Endothelial cell of umbilical vein (primary cell): ENCODE results near the gene TMEM184B. TPM values are rescaled to one million over a fixed set of nuclear protein-coding genes. Genes with fewer than 3 reads are reported as not detected.
A peak's percentile ranks its signal among the peaks of the same experiment; 100 is the strongest.

Source experiments
- BruUV-seq: library from RNA; stranded (reverse); fragments of 400-500 nt; replicated peaks from 2 replicates; lab custom pipeline; 2021; lab: Mats Ljungman, UMichigan
- CTCF ChIA-PET: fragments of 300-600, 350-600 bp; sonication (Branson Sonifier 250); formaldehyde crosslinking; loops from one replicate; lab custom pipeline; 2021; ENCODE audit warnings: antibody characterized with exemption, inconsistent platforms; lab: Charles Lee
- POLR2A ChIA-PET: fragments of 300-600, 350-600 bp; sonication (Branson Sonifier 250); formaldehyde crosslinking; loops from one replicate; lab custom pipeline; 2021; ENCODE audit warnings: antibody characterized with exemption, inconsistent platforms; lab: Charles Lee
- DNase-seq: peaks from one replicate; pipeline ENCODE4 v3.0.0-alpha.2; 2011; ENCODE audit warnings: low read depth, low spot score
- FAIRE-seq: peaks from 2 replicates; lab custom pipeline; 2011; peaks lifted over from hg19 to GRCh38; lab: Jason Lieb, UNC
- H2AFZ ChIP-seq: 2 replicates; pipeline ENCODE4 v1.6.0; 2012; ENCODE audit warnings: low read depth, low read length, control low read depth, inconsistent platforms
- H3K27ac ChIP-seq: 2 replicates; pipeline ENCODE4 v1.5.1; 2011; ENCODE audit warnings: low read depth, mild to moderate bottlenecking, control low read depth, low read length, moderate library complexity; ENCODE audit not compliant: insufficient read depth
- H3K27me3 ChIP-seq, 2 experiments: 2 replicates each; pipeline versions ENCODE4 v1.6.0 to v1.6.1; 2011; ENCODE audit warnings: low read length in 2 of 2, mixed read lengths in 1 of 2; ENCODE audit not compliant: control insufficient read depth in 2 of 2, insufficient read depth in 2 of 2
- H3K36me3 ChIP-seq, 2 experiments: 2 replicates in 1 of 2; 3 replicates in 1 of 2; pipeline ENCODE4 v1.5.1; 2011; ENCODE audit warnings: low read length in 2 of 2, mild to moderate bottlenecking in 1 of 2, moderate library complexity in 1 of 2; ENCODE audit not compliant: control insufficient read depth in 2 of 2, insufficient read depth in 2 of 2; ENCODE audit errors: extremely low read depth in 1 of 2
- H3K4me1 ChIP-seq: 3 replicates; pipeline ENCODE4 v1.5.1; 2011; ENCODE audit warnings: mild to moderate bottlenecking, low read length; ENCODE audit not compliant: control insufficient read depth, insufficient read depth; ENCODE audit errors: extremely low read depth
- H3K4me2 ChIP-seq: 2 replicates; pipeline ENCODE4 v1.6.1; 2011; ENCODE audit warnings: low read length, control low read depth, mixed read lengths; ENCODE audit not compliant: insufficient read depth
- H3K4me3 ChIP-seq, 3 experiments: fragments of 200-600 bp in 1 of 3; sonication (generic), shearing (Covaris generic) in 1 of 3; replicated peaks in 1 of 3; 2 replicates each; pipeline ENCODE4 v1.5.1; 2011 to 2016; ENCODE audit warnings: control low read depth in 3 of 3, low read length in 3 of 3, mild to moderate bottlenecking in 2 of 3, inconsistent platforms in 1 of 3, low read depth in 1 of 3, moderate library complexity in 1 of 3; ENCODE audit not compliant: insufficient read depth in 1 of 3
- H3K79me2 ChIP-seq: 2 replicates; pipeline ENCODE4 v1.6.0; 2012; ENCODE audit warnings: low read length, inconsistent platforms; ENCODE audit not compliant: control insufficient read depth, insufficient read depth
- H3K9ac ChIP-seq: replicated peaks from 2 replicates; pipeline ENCODE3; 2011; ENCODE audit warnings: low read length, control low read depth; ENCODE audit not compliant: insufficient read depth; ENCODE audit errors: extremely low read depth
- H3K9me1 ChIP-seq: replicated peaks from 3 replicates; pipeline ENCODE4 v1.6.0; 2011; ENCODE audit warnings: mild to moderate bottlenecking, low read length; ENCODE audit not compliant: control insufficient read depth, insufficient read depth; ENCODE audit errors: extremely low read depth
- H3K9me3 ChIP-seq: replicated peaks from 2 replicates; pipeline ENCODE4 v1.5.1; 2012; ENCODE audit warnings: low read length, inconsistent platforms; ENCODE audit not compliant: control insufficient read depth, insufficient read depth
- H4K20me1 ChIP-seq: replicated peaks from 2 replicates; pipeline ENCODE3; 2011; ENCODE audit warnings: mild to moderate bottlenecking, low read length; ENCODE audit not compliant: control insufficient read depth, insufficient read depth; ENCODE audit errors: extremely low read depth
- CTCF ChIP-seq, 2 donors: IDR thresholded peaks; 1 replicate in 1 of 2; 2 replicates in 1 of 2; pipeline ENCODE4 v1.5.1; 2011; ENCODE audit warnings: low read length in 2 of 2, mild to moderate bottlenecking in 2 of 2, moderate library complexity in 2 of 2, control low read depth in 1 of 2, inconsistent platforms in 1 of 2, low read depth in 1 of 2; ENCODE audit not compliant: insufficient read depth in 1 of 2; ENCODE audit errors: extremely low read depth in 1 of 2
- EZH2 ChIP-seq: IDR thresholded peaks from 2 replicates; pipeline ENCODE4 v1.6.1; 2012; ENCODE audit warnings: borderline replicate concordance, low read depth, mild to moderate bottlenecking, moderate library complexity, low read length, inconsistent platforms; ENCODE audit not compliant: severe bottlenecking
- FOS ChIP-seq: IDR thresholded peaks from 2 replicates; pipeline ENCODE4 v1.6.1; 2011; ENCODE audit warnings: mild to moderate bottlenecking, low read length, moderate library complexity, borderline replicate concordance; ENCODE audit not compliant: insufficient read depth
- JUN ChIP-seq: IDR thresholded peaks from 2 replicates; pipeline ENCODE4 v1.6.1; 2011; ENCODE audit warnings: borderline replicate concordance, low read depth; ENCODE audit not compliant: insufficient read length, insufficient read depth
- MAX ChIP-seq: IDR thresholded peaks from 2 replicates; pipeline ENCODE4 v1.6.1; 2011; ENCODE audit not compliant: insufficient read depth, insufficient read length
- MYC ChIP-seq: IDR thresholded peaks from one replicate; pipeline ENCODE4 v1.6.1; 2011; ENCODE audit warnings: mild to moderate bottlenecking, low read depth, low read length
- POLR2A ChIP-seq: IDR thresholded peaks from 2 replicates; pipeline ENCODE4 v1.6.1; 2012; ENCODE audit warnings: low read depth, mild to moderate bottlenecking, control low read depth, low read length
- dilution Hi-C: fragments of 300-500 bp; cut with MboI; formaldehyde crosslinking; loops from one replicate; pipeline ENCODE4 v1.15.0; 2019; ENCODE audit warnings: low sequenced_read_pairs; ENCODE audit not compliant: extremely low pct_ligation_motif_present
- intact Hi-C: fragments of 100-400 bp; cut with micrococcal nuclease; formaldehyde crosslinking; loops from one replicate; pipeline ENCODE4 v1.10.0; 2022
- polyA plus RNA-seq, 4 experiments: library from polyadenylated mRNA; depleted of rRNA in 3 of 4; stranded (reverse) in 3 of 4; unstranded in 1 of 4; fragments of >200 nt; gene quantifications; 2 replicates each; pipeline versions ENCODE4 v1.2.1 to v1.2.3, GENCODE V29; 2011 to 2012; ENCODE audit warnings: missing spikeins in 1 of 4
- total RNA-seq: library from RNA; stranded (reverse); gene quantifications from 2 replicates; pipeline ENCODE4 v1.2.3, GENCODE V29; 2021

The TMEM184B gene
- total and polyA plus RNA-seq, 2 donors (not counting 3 experiments of a cell fraction or from before 2014, with no cell fraction given) = 72.5 to 96.6 TPM

GRCh38 chr22:38271927-38272372 lies 860 bp downstream of the TMEM184B start:
- TSS peak; percentile 31 for BruUV-seq
- no peaks in the 10 kb centered on the region for H4K20me1 ChIP-seq
- intact Hi-C loops = loop anchor here (5.0 kb wide), 2 partner anchors 35 to 40 kb away; no protein-coding TSS in a partner anchor
- H3K4me2 ChIP-seq = peak overlapping the region; percentile 86
- DNase-seq = no peak
- H3K27ac ChIP-seq = peak overlapping the region; percentile 76
- ChIA-PET CTCF (interaction anchor here (1.0 to 1.3 kb wide), 2 partner anchors 10 to 11 kb away, joined by 3 to 4 read pairs; no protein-coding TSS in a partner anchor), POLR2A (no interaction called here)
- no peaks in the 10 kb centered on the region for H3K36me3 ChIP-seq
- no peaks in the 10 kb centered on the region for H3K9me1 ChIP-seq
- peaks cover 54% of the 10 kb centered on the region for H3K79me2 ChIP-seq
- no peak overlapping the region for H2AFZ ChIP-seq
- H3K27me3 ChIP-seq = peaks cover 0 to 3% of the 10 kb centered on the region in 2 experiments
- FAIRE-seq = peak; percentile 42
- peak overlapping the region; percentile 86 to 99 (median 92) for H3K4me3 ChIP-seq
- H3K4me1 ChIP-seq = peaks cover 23% of the 10 kb centered on the region
- H3K9me3 ChIP-seq = no peaks in the 10 kb centered on the region
- peak overlapping the region; percentile 87 for H3K9ac ChIP-seq
- dilution Hi-C loops = no loop called here
- TF ChIP-seq EZH2 (no peak), CTCF (IDR thresholded peaks at IDR 0.05; ENCODE audit: extremely low read depth in 1 of 2, insufficient read depth in 1 of 2, low read depth in 1 of 2, low read length in 2 of 2) (no peak), MYC (no peak), FOS (no peak), JUN (no peak), POLR2A (no peak), MAX (no peak)
